Liver (tissue), 9 donors: ENCODE measurements around the gene FFAR1. TPM values are rescaled to one million over a fixed set of nuclear protein-coding genes. Genes with fewer than 3 reads are reported as not detected.

Experiments
- DNase-seq: peaks from one replicate; pipeline ENCODE4 v3.0.0-alpha.2; 2017; ENCODE audit warnings: low spot score
- H3K27ac ChIP-seq, 2 donors: one replicate each; pipeline ENCODE4 v1.7.0; 2013; ENCODE audit warnings: inconsistent platforms in 2 of 2, low read length in 2 of 2, control low read depth in 1 of 2, low read depth in 1 of 2, mild to moderate bottlenecking in 1 of 2
- H3K27me3 ChIP-seq, 4 donors: one replicate each; pipeline versions ENCODE4 v1.6.1 to v1.7.0; 2013; ENCODE audit warnings: low read length in 3 of 4, inconsistent platforms in 1 of 4, mild to moderate bottlenecking in 1 of 4, moderate library complexity in 1 of 4; ENCODE audit not compliant: control insufficient read depth in 4 of 4, insufficient read depth in 4 of 4
- H3K36me3 ChIP-seq, 4 donors: one replicate each; pipeline versions ENCODE4 v1.6.1 to v1.7.0; 2013; ENCODE audit warnings: low read length in 3 of 4, mild to moderate bottlenecking in 3 of 4, low read depth in 1 of 4, moderate library complexity in 1 of 4; ENCODE audit not compliant: control insufficient read depth in 4 of 4, insufficient read depth in 3 of 4
- H3K4me1 ChIP-seq, 4 donors: one replicate each; pipeline versions ENCODE4 v1.6.1 to v1.7.0; 2013; ENCODE audit warnings: low read length in 3 of 4, mild to moderate bottlenecking in 3 of 4, moderate library complexity in 1 of 4; ENCODE audit not compliant: control insufficient read depth in 4 of 4, insufficient read depth in 4 of 4
- H3K4me3 ChIP-seq, 3 donors: one replicate each; pipeline versions ENCODE4 v1.6.1 to v1.7.0; 2013; ENCODE audit warnings: low read length in 3 of 3, control low read depth in 1 of 3, low read depth in 1 of 3, mild to moderate bottlenecking in 1 of 3
- H3K9ac ChIP-seq, 2 donors: one replicate each; pipeline ENCODE4 v1.7.0; 2013; ENCODE audit warnings: low read length in 2 of 2, mild to moderate bottlenecking in 2 of 2, moderate library complexity in 2 of 2, control low read depth in 1 of 2, low read depth in 1 of 2
- H3K9me3 ChIP-seq, 4 donors: one replicate each; pipeline versions ENCODE4 v1.6.1 to v1.7.0; 2013; ENCODE audit warnings: low read length in 3 of 4; ENCODE audit not compliant: control insufficient read depth in 4 of 4
- EGR1 ChIP-seq, 2 donors: IDR thresholded peaks; 2 replicates each; pipeline ENCODE4 v1.6.1; 2016 to 2018; ENCODE audit warnings: antibody characterized with exemption in 2 of 2, low read depth in 2 of 2
- FOXA1 ChIP-seq: IDR thresholded peaks from 2 replicates; pipeline ENCODE4 v1.6.1; 2016; ENCODE audit warnings: antibody characterized with exemption
- FOXA2 ChIP-seq: IDR thresholded peaks from 2 replicates; pipeline ENCODE4 v1.6.1; 2016; ENCODE audit warnings: antibody characterized with exemption
- HNF4A ChIP-seq, 2 donors: conservative IDR thresholded peaks; 2 replicates each; pipeline ENCODE4 v1.6.1; 2016; ENCODE audit warnings: antibody characterized with exemption in 2 of 2, mild to moderate bottlenecking in 2 of 2
- HNF4G ChIP-seq: IDR thresholded peaks from 2 replicates; pipeline ENCODE4 v1.6.1; 2016; ENCODE audit warnings: antibody characterized with exemption
- JUND ChIP-seq, 2 donors: IDR thresholded peaks; 2 replicates each; pipeline ENCODE4 v1.6.1; 2016; ENCODE audit warnings: antibody characterized with exemption in 2 of 2
- NR2F2 ChIP-seq: IDR thresholded peaks from 2 replicates; pipeline ENCODE4 v1.6.1; 2016; ENCODE audit warnings: antibody characterized with exemption
- RAD21 ChIP-seq, 2 donors: IDR thresholded peaks; 2 replicates each; pipeline ENCODE4 v1.6.1; 2016; ENCODE audit warnings: antibody characterized with exemption in 2 of 2, mild to moderate bottlenecking in 2 of 2
- RXRA ChIP-seq, 2 donors: IDR thresholded peaks; 2 replicates each; pipeline ENCODE4 v1.6.1; 2017 to 2018; ENCODE audit warnings: antibody characterized with exemption in 2 of 2, mild to moderate bottlenecking in 1 of 2
- WGBS: extraction: QIAGEN DNeasy Blood & Tissue Kit; methylation state at CpG from one replicate; pipeline ENCODE4 v1.1.7; 2013; 5-methylcytosine and 5-hydroxymethylcytosine counted together
- polyA plus RNA-seq, 2 donors: library from polyadenylated mRNA; stranded (reverse) in 1 of 2; unstranded in 1 of 2; fragments of 200-250 nt in 1 of 2; fragments of >200 nt in 1 of 2; fragmentation: Nextera tagmentation in 1 of 2; extraction: Ambion mirVana in 1 of 2; gene quantifications; one replicate each; pipeline versions ENCODE4 v1.2.1 to v1.2.3, GENCODE V29; 2013 to 2015
- total RNA-seq, 2 donors: library from RNA; depleted of rRNA; stranded (reverse); fragments of >200 nt; gene quantifications; one replicate each; pipeline ENCODE4 v1.2.3, GENCODE V29; 2014
- TF ChIP-seq, protein P1 (sequence below): IDR thresholded peaks from 2 replicates; pipeline ENCODE4 v1.6.1; 2016; ENCODE audit warnings: antibody characterized with exemption
- TF ChIP-seq, protein P2 (sequence below): IDR thresholded peaks from 2 replicates; pipeline ENCODE4 v1.6.1; 2016; ENCODE audit warnings: antibody characterized with exemption
- TF ChIP-seq, protein P3 (sequence below): fragments of 150-350 bp; IDR thresholded peaks from 2 replicates; pipeline ENCODE4 v1.5.1; 2017; ENCODE audit warnings: improper control_type of control experiment, low read depth, low read length; ENCODE audit not compliant: missing input control
- TF ChIP-seq, protein P4 (sequence below): IDR thresholded peaks from 2 replicates; pipeline ENCODE4 v1.6.1; 2016; ENCODE audit warnings: antibody characterized with exemption, mild to moderate bottlenecking
- TF ChIP-seq, protein P5 (sequence below): IDR thresholded peaks from 2 replicates; pipeline ENCODE4 v1.6.1; 2016; ENCODE audit warnings: antibody characterized with exemption
- donor health status: healthy.
- donor health status: healthy.
- donor health status: healthy.
- donor health status: healthy.
- donor health status: healthy.

Gene FFAR1
- total and polyA plus RNA-seq, 4 donors = not detected

DNA sequence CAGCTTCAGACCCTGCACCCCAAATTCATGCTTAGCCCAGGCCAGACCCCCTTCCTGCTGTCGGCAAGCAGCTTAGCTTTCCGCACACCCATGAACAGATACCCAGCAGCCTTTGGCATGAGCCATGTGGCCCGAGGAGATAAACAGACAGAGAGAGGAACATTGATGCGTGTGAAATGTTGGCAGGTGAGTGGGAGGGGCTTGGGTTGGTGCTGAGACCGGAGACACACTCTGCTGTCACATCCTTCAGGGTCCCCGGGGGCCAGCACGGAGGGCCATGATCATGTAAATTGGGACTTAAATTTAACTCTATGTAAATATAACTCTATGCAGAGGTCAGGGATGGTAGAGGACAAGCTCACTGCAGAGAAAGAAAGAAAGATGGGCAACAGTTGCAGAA is 17.2 kb upstream of the FFAR1 start:
- Histone ChIP-seq H3K27me3 (no peaks in the 10 kb centered on the region), H3K27ac (no peak overlapping the region), H3K36me3 (no peaks in the 10 kb centered on the region), H3K4me3 (no peak overlapping the region), H3K9ac (peak overlapping the region in 1 of 2 donors; percentile 12), H3K9me3 (no peaks in the 10 kb centered on the region), H3K4me1 (no peaks in the 10 kb centered on the region)
- TF ChIP-seq HNF4G = no peak
- TF ChIP-seq, protein P1, sequence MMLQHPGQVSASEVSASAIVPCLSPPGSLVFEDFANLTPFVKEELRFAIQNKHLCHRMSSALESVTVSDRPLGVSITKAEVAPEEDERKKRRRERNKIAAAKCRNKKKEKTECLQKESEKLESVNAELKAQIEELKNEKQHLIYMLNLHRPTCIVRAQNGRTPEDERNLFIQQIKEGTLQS = no peak
- TF ChIP-seq, protein P2, sequence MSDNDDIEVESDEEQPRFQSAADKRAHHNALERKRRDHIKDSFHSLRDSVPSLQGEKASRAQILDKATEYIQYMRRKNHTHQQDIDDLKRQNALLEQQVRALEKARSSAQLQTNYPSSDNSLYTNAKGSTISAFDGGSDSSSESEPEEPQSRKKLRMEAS = no peak
- TF ChIP-seq, protein P3, sequence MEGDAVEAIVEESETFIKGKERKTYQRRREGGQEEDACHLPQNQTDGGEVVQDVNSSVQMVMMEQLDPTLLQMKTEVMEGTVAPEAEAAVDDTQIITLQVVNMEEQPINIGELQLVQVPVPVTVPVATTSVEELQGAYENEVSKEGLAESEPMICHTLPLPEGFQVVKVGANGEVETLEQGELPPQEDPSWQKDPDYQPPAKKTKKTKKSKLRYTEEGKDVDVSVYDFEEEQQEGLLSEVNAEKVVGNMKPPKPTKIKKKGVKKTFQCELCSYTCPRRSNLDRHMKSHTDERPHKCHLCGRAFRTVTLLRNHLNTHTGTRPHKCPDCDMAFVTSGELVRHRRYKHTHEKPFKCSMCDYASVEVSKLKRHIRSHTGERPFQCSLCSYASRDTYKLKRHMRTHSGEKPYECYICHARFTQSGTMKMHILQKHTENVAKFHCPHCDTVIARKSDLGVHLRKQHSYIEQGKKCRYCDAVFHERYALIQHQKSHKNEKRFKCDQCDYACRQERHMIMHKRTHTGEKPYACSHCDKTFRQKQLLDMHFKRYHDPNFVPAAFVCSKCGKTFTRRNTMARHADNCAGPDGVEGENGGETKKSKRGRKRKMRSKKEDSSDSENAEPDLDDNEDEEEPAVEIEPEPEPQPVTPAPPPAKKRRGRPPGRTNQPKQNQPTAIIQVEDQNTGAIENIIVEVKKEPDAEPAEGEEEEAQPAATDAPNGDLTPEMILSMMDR = no peak
- no peak for TF ChIP-seq EGR1 (IDR thresholded peaks at IDR 0.05; ENCODE audit: low read depth in 2 of 2)
- TF ChIP-seq NR2F2 = no peak
- no peak for TF ChIP-seq JUND (IDR thresholded peaks at IDR 0.05)
- TF ChIP-seq, protein P4, sequence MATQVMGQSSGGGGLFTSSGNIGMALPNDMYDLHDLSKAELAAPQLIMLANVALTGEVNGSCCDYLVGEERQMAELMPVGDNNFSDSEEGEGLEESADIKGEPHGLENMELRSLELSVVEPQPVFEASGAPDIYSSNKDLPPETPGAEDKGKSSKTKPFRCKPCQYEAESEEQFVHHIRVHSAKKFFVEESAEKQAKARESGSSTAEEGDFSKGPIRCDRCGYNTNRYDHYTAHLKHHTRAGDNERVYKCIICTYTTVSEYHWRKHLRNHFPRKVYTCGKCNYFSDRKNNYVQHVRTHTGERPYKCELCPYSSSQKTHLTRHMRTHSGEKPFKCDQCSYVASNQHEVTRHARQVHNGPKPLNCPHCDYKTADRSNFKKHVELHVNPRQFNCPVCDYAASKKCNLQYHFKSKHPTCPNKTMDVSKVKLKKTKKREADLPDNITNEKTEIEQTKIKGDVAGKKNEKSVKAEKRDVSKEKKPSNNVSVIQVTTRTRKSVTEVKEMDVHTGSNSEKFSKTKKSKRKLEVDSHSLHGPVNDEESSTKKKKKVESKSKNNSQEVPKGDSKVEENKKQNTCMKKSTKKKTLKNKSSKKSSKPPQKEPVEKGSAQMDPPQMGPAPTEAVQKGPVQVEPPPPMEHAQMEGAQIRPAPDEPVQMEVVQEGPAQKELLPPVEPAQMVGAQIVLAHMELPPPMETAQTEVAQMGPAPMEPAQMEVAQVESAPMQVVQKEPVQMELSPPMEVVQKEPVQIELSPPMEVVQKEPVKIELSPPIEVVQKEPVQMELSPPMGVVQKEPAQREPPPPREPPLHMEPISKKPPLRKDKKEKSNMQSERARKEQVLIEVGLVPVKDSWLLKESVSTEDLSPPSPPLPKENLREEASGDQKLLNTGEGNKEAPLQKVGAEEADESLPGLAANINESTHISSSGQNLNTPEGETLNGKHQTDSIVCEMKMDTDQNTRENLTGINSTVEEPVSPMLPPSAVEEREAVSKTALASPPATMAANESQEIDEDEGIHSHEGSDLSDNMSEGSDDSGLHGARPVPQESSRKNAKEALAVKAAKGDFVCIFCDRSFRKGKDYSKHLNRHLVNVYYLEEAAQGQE = no peak
- TF ChIP-seq RXRA (IDR thresholded peaks at IDR 0.05) = no peak
- no peak for DNase-seq
- WGBS = 82% methylated on average over 7 of the region's 7 CpGs

DNA sequence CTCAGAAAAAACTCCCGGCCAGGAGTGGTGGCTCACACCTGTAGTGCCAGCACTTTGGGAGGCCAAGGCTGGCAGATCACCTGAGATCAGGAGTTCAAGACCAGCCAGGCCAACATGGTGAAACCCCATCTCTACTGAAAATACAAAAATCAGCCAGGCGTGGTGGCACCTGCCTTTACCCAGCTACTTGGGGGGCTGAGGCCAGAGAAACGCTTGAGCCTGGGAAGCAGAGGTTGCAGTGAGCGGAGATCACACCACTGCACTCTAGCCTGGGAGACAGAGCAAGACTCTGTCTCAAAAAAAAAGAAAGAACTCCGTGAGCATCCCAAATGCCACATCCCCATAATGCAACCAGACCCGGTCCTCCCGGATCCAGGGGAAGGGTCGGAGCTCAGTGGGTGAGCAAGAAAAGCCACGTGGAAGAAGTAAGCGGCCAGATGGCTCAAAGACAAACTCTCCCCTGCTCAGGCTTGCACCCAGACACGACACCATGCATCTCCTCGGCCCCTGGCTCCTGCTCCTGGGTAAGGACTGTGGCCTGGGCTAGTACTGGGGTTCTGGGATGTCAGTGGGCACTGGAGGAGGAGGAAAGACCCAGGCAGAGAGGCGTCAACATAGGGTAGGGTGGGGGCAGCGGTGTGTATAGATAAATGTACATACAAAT is 16.0 kb upstream of the FFAR1 start:
- Histone ChIP-seq H3K9ac (no peak overlapping the region), H3K4me3 (no peak overlapping the region), H3K9me3 (no peaks in the 10 kb centered on the region), H3K4me1 (no peaks in the 10 kb centered on the region), H3K27me3 (no peaks in the 10 kb centered on the region), H3K36me3 (no peaks in the 10 kb centered on the region), H3K27ac (no peak overlapping the region)
- TF ChIP-seq, protein P5, sequence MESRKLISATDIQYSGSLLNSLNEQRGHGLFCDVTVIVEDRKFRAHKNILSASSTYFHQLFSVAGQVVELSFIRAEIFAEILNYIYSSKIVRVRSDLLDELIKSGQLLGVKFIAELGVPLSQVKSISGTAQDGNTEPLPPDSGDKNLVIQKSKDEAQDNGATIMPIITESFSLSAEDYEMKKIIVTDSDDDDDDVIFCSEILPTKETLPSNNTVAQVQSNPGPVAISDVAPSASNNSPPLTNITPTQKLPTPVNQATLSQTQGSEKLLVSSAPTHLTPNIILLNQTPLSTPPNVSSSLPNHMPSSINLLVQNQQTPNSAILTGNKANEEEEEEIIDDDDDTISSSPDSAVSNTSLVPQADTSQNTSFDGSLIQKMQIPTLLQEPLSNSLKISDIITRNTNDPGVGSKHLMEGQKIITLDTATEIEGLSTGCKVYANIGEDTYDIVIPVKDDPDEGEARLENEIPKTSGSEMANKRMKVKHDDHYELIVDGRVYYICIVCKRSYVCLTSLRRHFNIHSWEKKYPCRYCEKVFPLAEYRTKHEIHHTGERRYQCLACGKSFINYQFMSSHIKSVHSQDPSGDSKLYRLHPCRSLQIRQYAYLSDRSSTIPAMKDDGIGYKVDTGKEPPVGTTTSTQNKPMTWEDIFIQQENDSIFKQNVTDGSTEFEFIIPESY = no peak
- no peak for TF ChIP-seq RAD21 (IDR thresholded peaks at IDR 0.05)
- TF ChIP-seq FOXA1 = no peak
- TF ChIP-seq NR2F2 = no peak
- TF ChIP-seq, protein P2 = no peak
- no peak for TF ChIP-seq RXRA (IDR thresholded peaks at IDR 0.05)
- TF ChIP-seq FOXA2 = no peak
- TF ChIP-seq JUND (IDR thresholded peaks at IDR 0.05) = no peak
- TF ChIP-seq EGR1 (IDR thresholded peaks at IDR 0.05; ENCODE audit: low read depth in 2 of 2) = no peak
- no peak for TF ChIP-seq HNF4A (conservative IDR thresholded peaks at IDR 0.05)
- TF ChIP-seq, protein P1 = no peak
- DNase-seq = no peak
- WGBS = 94% methylated on average over 14 of the region's 14 CpGs
